ENCODE measurements around the gene ADD3.
"Not testable (repeated sequence)": the region's sequence is repeated elsewhere in the genome, so short reads cannot be mapped to it uniquely, and the experiment has no call there.

Gene ADD3

DNA sequence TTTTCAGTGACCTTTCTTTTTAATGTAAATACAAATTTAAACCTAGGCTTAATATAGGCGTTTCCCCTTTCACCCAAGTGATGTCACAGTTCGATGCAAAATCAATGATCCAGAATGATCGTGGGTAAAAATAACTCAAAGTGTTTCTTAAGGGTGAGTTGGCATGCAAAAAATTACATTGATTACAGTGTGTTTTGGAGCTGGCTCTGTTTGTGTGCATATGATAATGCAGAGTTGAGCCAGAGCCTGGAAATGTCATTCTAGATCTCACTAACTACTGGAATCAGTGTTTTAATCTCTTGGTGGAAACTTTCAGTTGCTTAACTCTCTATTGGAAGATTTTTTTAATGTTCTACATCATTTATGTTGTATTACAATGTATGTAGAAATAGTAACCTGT, 127.1 kb downstream of the ADD3 start:
- Histone ChIP-seq H3K4me1 (ENCODE audit: control insufficient read depth in 1 of 2, insufficient read depth in 2 of 2, low read length in 2 of 2) (no peaks in the 10 kb centered on the region), H3K14ac (ENCODE audit: low read length) (no peak overlapping the region), H3K36me3 (ENCODE audit: control insufficient read depth in 1 of 2, insufficient read depth in 2 of 2, low read length in 2 of 2) (peaks cover 10 to 11% of the 10 kb centered on the region in 2 experiments), H3K79me2 (ENCODE audit: control insufficient read depth, insufficient read depth, low read length, poor library complexity) (no peaks in the 10 kb centered on the region), H3K4me2 (ENCODE audit: low read length) (no peak overlapping the region), H2AFZ (ENCODE audit: insufficient read depth, low read length, poor library complexity) (no peak overlapping the region), H2BK12ac (ENCODE audit: low read length) (no peak overlapping the region), H3K27me3 (ENCODE audit: insufficient read depth, low read length) (no peaks in the 10 kb centered on the region), H2BK120ac (ENCODE audit: insufficient read depth, low read length, poor library complexity) (no peak overlapping the region), H3K9me3 (ENCODE audit: insufficient read depth, low read depth, low read length) (no peaks in the 10 kb centered on the region), H3K4me3 (ENCODE audit: low read depth, low read length) (no peak overlapping the region), H4K8ac (ENCODE audit: low read depth, low read length) (no peak overlapping the region), H3K4ac (ENCODE audit: low read depth, low read length) (no peak overlapping the region), H3K18ac (ENCODE audit: low read length) (no peak overlapping the region), H3K9ac (ENCODE audit: low read length) (no peak overlapping the region), H3K23ac (ENCODE audit: low read length) (no peak overlapping the region), H4K91ac (ENCODE audit: low read depth, low read length) (no peak overlapping the region), H2BK5ac (ENCODE audit: low read depth, low read length, poor library complexity) (no peak overlapping the region), H3K79me1 (ENCODE audit: low read length) (no peaks in the 10 kb centered on the region), H2AK5ac (ENCODE audit: low read length) (no peak overlapping the region), H4K12ac (ENCODE audit: low read depth, low read length) (no peak overlapping the region), H3K27ac (ENCODE audit: low read depth, low read length) (no peak overlapping the region)
- no peak for DNase-seq
- no CpG with 5 or more reads among the region's 3 CpGs for WGBS (ENCODE audit: extremely low coverage, insufficient coverage, insufficient read length)

DNA sequence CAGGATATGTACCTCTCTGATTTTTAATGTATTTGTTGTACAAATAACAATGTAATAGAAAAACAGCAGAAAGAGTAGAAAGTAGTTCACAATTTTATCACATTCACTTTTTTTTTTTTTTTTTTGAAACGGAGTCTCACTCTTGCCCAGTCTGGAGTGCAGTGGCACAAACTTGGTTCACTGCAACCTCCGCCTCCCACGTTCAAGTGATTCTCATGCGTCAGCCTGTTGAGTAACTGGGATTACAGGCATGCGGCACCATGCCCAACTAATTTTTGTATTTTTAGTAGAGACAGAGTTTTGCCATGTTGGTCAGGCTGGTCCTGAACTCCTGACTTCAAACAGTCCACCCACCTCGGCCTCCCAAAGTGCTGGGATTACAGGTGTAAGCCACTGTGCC, 128.1 kb downstream of the ADD3 start:
- H3K23ac ChIP-seq (ENCODE audit: low read length): not testable (repeated sequence)

DNA sequence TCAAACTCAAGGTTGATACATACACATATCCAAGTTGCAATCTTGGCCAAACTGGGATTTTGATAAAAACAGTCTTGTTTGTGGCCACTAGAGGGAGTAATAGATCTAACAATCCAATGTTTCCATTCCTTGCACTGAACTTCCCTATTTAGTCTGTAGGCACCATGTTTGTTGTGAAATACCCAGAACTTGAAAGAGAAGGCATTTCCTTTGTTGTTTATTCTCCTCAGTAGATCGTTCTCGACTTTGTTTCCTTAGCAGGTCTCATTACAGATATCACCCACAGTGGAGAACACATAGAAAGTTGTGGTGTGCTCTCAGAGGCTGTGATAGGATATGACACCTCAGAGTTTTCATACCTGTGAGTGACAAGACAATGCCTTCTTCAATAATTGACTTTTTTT, 129.4 kb downstream of the ADD3 start:
- Histone ChIP-seq H3K4me3 (ENCODE audit: low read depth, low read length) (no peak overlapping the region), H4K8ac (ENCODE audit: low read depth, low read length) (no peak overlapping the region), H2BK5ac (ENCODE audit: low read depth, low read length, poor library complexity) (no peak overlapping the region), H3K9me3 (ENCODE audit: insufficient read depth, low read depth, low read length) (no peaks in the 10 kb centered on the region), H4K91ac (ENCODE audit: low read depth, low read length) (no peak overlapping the region), H3K27ac (ENCODE audit: low read depth, low read length) (no peak overlapping the region), H3K79me1 (ENCODE audit: low read length) (no peaks in the 10 kb centered on the region), H3K18ac (ENCODE audit: low read length) (no peak overlapping the region), H4K12ac (ENCODE audit: low read depth, low read length) (no peak overlapping the region), H2AFZ (ENCODE audit: insufficient read depth, low read length, poor library complexity) (no peak overlapping the region), H3K27me3 (ENCODE audit: insufficient read depth, low read length) (no peaks in the 10 kb centered on the region), H3K23ac (ENCODE audit: low read length) (no peak overlapping the region), H3K4me1 (ENCODE audit: control insufficient read depth in 1 of 2, insufficient read depth in 2 of 2, low read length in 2 of 2) (peaks cover 0 to 2% of the 10 kb centered on the region in 2 experiments), H3K14ac (ENCODE audit: low read length) (no peak overlapping the region), H3K79me2 (ENCODE audit: control insufficient read depth, insufficient read depth, low read length, poor library complexity) (no peaks in the 10 kb centered on the region), H3K9ac (ENCODE audit: low read length) (no peak overlapping the region), H2AK5ac (ENCODE audit: low read length) (no peak overlapping the region), H2BK12ac (ENCODE audit: low read length) (no peak overlapping the region), H2BK120ac (ENCODE audit: insufficient read depth, low read length, poor library complexity) (no peak overlapping the region), H3K4ac (ENCODE audit: low read depth, low read length) (no peak overlapping the region), H3K4me2 (ENCODE audit: low read length) (no peak overlapping the region), H3K36me3 (ENCODE audit: control insufficient read depth in 1 of 2, insufficient read depth in 2 of 2, low read length in 2 of 2) (peaks cover 5 to 6% of the 10 kb centered on the region in 2 experiments)
- DNase-seq: peak; percentile 21 to 92
- no CpG with 5 or more reads among the region's 2 CpGs for WGBS (ENCODE audit: extremely low coverage, insufficient coverage, insufficient read length)

More for the DNA sequence above, 128.1 kb downstream of the ADD3 start:
- H2AK5ac ChIP-seq (ENCODE audit: low read length); DNase-seq; H2BK5ac ChIP-seq (ENCODE audit: low read depth, low read length, poor library complexity); H3K9ac ChIP-seq (ENCODE audit: low read length); H3K9me3 ChIP-seq (ENCODE audit: insufficient read depth, low read depth, low read length); H3K18ac ChIP-seq (ENCODE audit: low read length); H4K8ac ChIP-seq (ENCODE audit: low read depth, low read length); H2BK12ac ChIP-seq (ENCODE audit: low read length); H3K4me3 ChIP-seq (ENCODE audit: low read depth, low read length); H3K36me3 ChIP-seq (ENCODE audit: control insufficient read depth in 1 of 2, insufficient read depth in 2 of 2, low read length in 2 of 2); H4K91ac ChIP-seq (ENCODE audit: low read depth, low read length); H3K79me2 ChIP-seq (ENCODE audit: control insufficient read depth, insufficient read depth, low read length, poor library complexity); H3K4me1 ChIP-seq (ENCODE audit: control insufficient read depth in 1 of 2, insufficient read depth in 2 of 2, low read length in 2 of 2); H3K14ac ChIP-seq (ENCODE audit: low read length); H3K79me1 ChIP-seq (ENCODE audit: low read length); H3K27ac ChIP-seq (ENCODE audit: low read depth, low read length); H3K4ac ChIP-seq (ENCODE audit: low read depth, low read length); H3K4me2 ChIP-seq (ENCODE audit: low read length); H2AFZ ChIP-seq (ENCODE audit: insufficient read depth, low read length, poor library complexity); H3K27me3 ChIP-seq (ENCODE audit: insufficient read depth, low read length); H4K12ac ChIP-seq (ENCODE audit: low read depth, low read length); H2BK120ac ChIP-seq (ENCODE audit: insufficient read depth, low read length, poor library complexity): not testable (repeated sequence)
- WGBS (ENCODE audit: extremely low coverage, insufficient coverage, insufficient read length): no CpG with 5 or more reads among the region's 6 CpGs

DNA sequence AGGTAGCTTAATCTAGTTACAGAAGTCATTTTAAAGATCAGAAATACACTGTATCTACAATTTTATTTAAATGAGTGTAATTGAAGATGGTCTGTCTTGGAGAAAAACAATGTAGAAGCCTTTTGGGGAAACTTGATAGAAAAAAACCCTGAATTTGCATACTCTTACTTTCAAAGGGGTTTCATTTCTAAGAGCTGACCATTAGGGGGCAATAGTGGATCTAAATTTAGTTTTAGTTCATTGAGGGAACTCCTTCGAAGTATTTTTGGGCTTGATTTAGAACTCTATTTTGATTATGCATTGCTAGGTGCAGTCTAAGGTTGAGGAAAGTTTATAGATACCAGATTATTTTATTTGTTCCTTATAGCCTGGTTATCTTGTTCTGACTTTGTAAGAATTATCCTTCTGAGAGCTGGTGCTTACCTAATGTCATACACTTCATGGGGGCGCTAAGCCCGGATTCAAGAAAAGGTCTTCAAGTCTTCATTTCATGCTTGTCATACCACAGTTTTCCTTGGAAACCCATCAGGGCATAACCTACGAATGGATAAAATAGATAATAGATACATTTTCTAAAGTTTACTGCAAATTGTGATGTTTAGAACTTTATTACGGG, 130.5 kb downstream of the ADD3 start:
- H4K91ac ChIP-seq (ENCODE audit: low read depth, low read length): no peak overlapping the region
- no peak overlapping the region for H3K14ac ChIP-seq (ENCODE audit: low read length)
- H4K8ac ChIP-seq (ENCODE audit: low read depth, low read length): no peak overlapping the region

More for the DNA sequence above, 130.5 kb downstream of the ADD3 start:
- H3K18ac ChIP-seq (ENCODE audit: low read length): no peak overlapping the region
- H3K27ac ChIP-seq (ENCODE audit: low read depth, low read length): no peak overlapping the region
- DNase-seq: peak in 1 of 2 donors; percentile 86
- peaks cover 0 to 2% of the 10 kb centered on the region in 2 experiments for H3K4me1 ChIP-seq (ENCODE audit: control insufficient read depth in 1 of 2, insufficient read depth in 2 of 2, low read length in 2 of 2)
- no peak overlapping the region for H3K9ac ChIP-seq (ENCODE audit: low read length)
- no peak overlapping the region for H2AFZ ChIP-seq (ENCODE audit: insufficient read depth, low read length, poor library complexity)
- no peak overlapping the region for H2AK5ac ChIP-seq (ENCODE audit: low read length)
- H2BK120ac ChIP-seq (ENCODE audit: insufficient read depth, low read length, poor library complexity): no peak overlapping the region
- H3K79me2 ChIP-seq (ENCODE audit: control insufficient read depth, insufficient read depth, low read length, poor library complexity): no peaks in the 10 kb centered on the region
- H3K36me3 ChIP-seq (ENCODE audit: control insufficient read depth in 1 of 2, insufficient read depth in 2 of 2, low read length in 2 of 2): peaks cover 3% of the 10 kb centered on the region in 2 experiments
- WGBS (ENCODE audit: extremely low coverage, insufficient coverage, insufficient read length): no CpG with 5 or more reads among the region's 5 CpGs
- H3K4ac ChIP-seq (ENCODE audit: low read depth, low read length): no peak overlapping the region
- no peak overlapping the region for H2BK5ac ChIP-seq (ENCODE audit: low read depth, low read length, poor library complexity)
- H3K23ac ChIP-seq (ENCODE audit: low read length): no peak overlapping the region
- H3K79me1 ChIP-seq (ENCODE audit: low read length): no peaks in the 10 kb centered on the region
- H3K4me2 ChIP-seq (ENCODE audit: low read length): no peak overlapping the region
- H2BK12ac ChIP-seq (ENCODE audit: low read length): no peak overlapping the region
- H3K27me3 ChIP-seq (ENCODE audit: insufficient read depth, low read length): no peaks in the 10 kb centered on the region
- H4K12ac ChIP-seq (ENCODE audit: low read depth, low read length): no peak overlapping the region
- no peak overlapping the region for H3K4me3 ChIP-seq (ENCODE audit: low read depth, low read length)
- no peaks in the 10 kb centered on the region for H3K9me3 ChIP-seq (ENCODE audit: insufficient read depth, low read depth, low read length)

Measured in trophoblast cell (in vitro differentiated cells and primary cell).